ENCODE measurements around the gene FRMD4B. TPM values are rescaled to one million over a fixed set of nuclear protein-coding genes. Genes with fewer than 3 reads are reported as not detected.

FRMD4B gene
- total and polyA plus RNA-seq, 2 experiments from 2014 or later = 6.4 to 12.8 TPM

GRCh38 chr3:69391554-69391953 lies 5.7 kb upstream of the FRMD4B start:
- Mint-ChIP-seq H3K36me3 (ENCODE audit: low read depth) (peaks cover 10% of the 10 kb centered on the region; the same call in 2 of the 3 replicates), H3K27me3 (ENCODE audit: insufficient read depth, low read depth, poor library complexity) (peaks cover 11% of the 10 kb centered on the region), H3K9me3 (peaks cover 13% of the 10 kb centered on the region; the same call in 2 of the 3 replicates), H3K4me1 (peaks cover 30% of the 10 kb centered on the region), H3K27ac (0 out of 2 replicates have a peak overlapping the region, but pooled peaks have one; percentile 41), H3K4me3 (no peak overlapping the region)
- peak overlapping the region; percentile 2 for H3K4me2 ChIP-seq
- TF ChIP-seq EZH2 (IDR thresholded peaks at IDR 0.05; ENCODE audit: low read depth, unreplicated experiment) (no peak), ZNF462 (CRISPR knock-in tag; IDR thresholded peaks at IDR 0.05) (no peak), NANOG (IDR thresholded peaks at IDR 0.05; ENCODE audit: borderline replicate concordance) (no peak), ZNF331 (CRISPR knock-in tag; IDR thresholded peaks at IDR 0.05; ENCODE audit: low read depth) (no peak), REST (IDR thresholded peaks at IDR 0.05; ENCODE audit: unreplicated experiment) (no peak), EZH2phosphoT487 (IDR thresholded peaks at IDR 0.05; ENCODE audit: unreplicated experiment) (no peak), CREB1 (CRISPR knock-in tag; IDR thresholded peaks at IDR 0.05; ENCODE audit: low read depth) (no peak), JUNB (IDR thresholded peaks at IDR 0.05; ENCODE audit: unreplicated experiment) (no peak), ETS1 (IDR thresholded peaks at IDR 0.05) (no peak), STAT1 (IDR thresholded peaks at IDR 0.05; ENCODE audit: unreplicated experiment) (no peak), POLR2AphosphoS5 (IDR thresholded peaks at IDR 0.05; ENCODE audit: low read depth) (no peak), ZNF114 (CRISPR knock-in tag; IDR thresholded peaks at IDR 0.05) (no peak), CTCF (conservative IDR thresholded peaks at IDR 0.05; ENCODE audit: low read depth in 2 of 2) (no peak)
- no peaks in the 10 kb centered on the region for H3K36me3 ChIP-seq (ENCODE audit: insufficient read depth)
- no peaks in the 10 kb centered on the region for H3F3A ChIP-seq (replicated peaks; ENCODE audit: low read depth)
- H3K27ac ChIP-seq (ENCODE audit: low read depth) = no peak overlapping the region
- peaks cover 9% of the 10 kb centered on the region for H3K27me3 ChIP-seq (ENCODE audit: insufficient read depth)
- H3K4me3 ChIP-seq = no peak overlapping the region
- no peaks in the 10 kb centered on the region for H3K9me2 ChIP-seq (ENCODE audit: insufficient read depth)
- no peaks in the 10 kb centered on the region for H4K20me1 ChIP-seq (replicated peaks; ENCODE audit: insufficient read depth)
- H3K4me1 ChIP-seq (ENCODE audit: insufficient read depth) = peaks cover 29% of the 10 kb centered on the region
- no peaks in the 10 kb centered on the region for H3K79me2 ChIP-seq (replicated peaks; ENCODE audit: insufficient read depth)
- no peak overlapping the region for H2AFZ ChIP-seq
- ATAC-seq = no peak
- no peak for DNase-seq (ENCODE audit: low spot score)
